Measurements from ENCODE around the gene PSMB7. TPM values are rescaled to one million over a fixed set of nuclear protein-coding genes. Genes with fewer than 3 reads are reported as not detected.

The PSMB7 gene
- total and polyA plus RNA-seq, 2 of the 8 experiments (the other 6 are each of a cell fraction or from before 2014, with no cell fraction given): 222 to 357 TPM

DNA sequence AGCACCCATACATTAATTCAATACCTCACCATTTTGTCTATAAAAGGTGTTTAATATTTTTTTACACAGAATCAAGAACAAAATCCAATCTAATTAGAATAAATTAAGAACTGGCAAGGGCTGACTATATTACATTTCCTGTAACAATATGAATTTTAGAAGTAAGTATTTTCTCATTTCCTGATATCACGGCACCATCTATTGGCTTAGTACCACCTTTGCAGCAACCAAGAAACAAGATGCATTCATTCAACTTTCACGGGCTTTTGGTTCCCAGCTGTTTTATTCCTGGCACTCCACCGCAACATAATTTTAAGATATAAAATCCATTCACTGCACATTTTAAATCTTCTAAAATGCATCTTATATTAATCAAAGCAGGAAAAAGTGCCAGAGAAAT lies 20.6 kb downstream of the PSMB7 start:
- no peak overlapping the region for H3K9ac ChIP-seq (replicated peaks in 1 of 4; ENCODE audit: extremely low read depth in 1 of 4, low read depth in 3 of 4, low read length in 3 of 4)
- no peak for DNase-seq (ENCODE audit: low read depth in 1 of 2, low spot score in 2 of 2)
- no peak overlapping the region for H2AK5ac ChIP-seq (ENCODE audit: low read depth, low read length)
- peaks cover 8 to 91% of the 10 kb centered on the region in 2 experiments for H3K79me2 ChIP-seq (ENCODE audit: control insufficient read depth in 1 of 2, insufficient read depth in 2 of 2, low read length in 2 of 2)
- no peak overlapping the region for H2BK120ac ChIP-seq (replicated peaks; ENCODE audit: low read depth, low read length)
- no peak overlapping the region for H4K8ac ChIP-seq (ENCODE audit: extremely low read depth, insufficient read depth, low read length)
- no peak overlapping the region for H3K4me2 ChIP-seq (ENCODE audit: insufficient read depth in 1 of 2, low read depth in 2 of 2, low read length in 2 of 2)
- H4K91ac ChIP-seq (replicated peaks; ENCODE audit: insufficient read length, low read length): no peak overlapping the region
- H4K20me1 ChIP-seq (replicated peaks in 1 of 2; ENCODE audit: control insufficient read depth in 1 of 2, insufficient read depth in 2 of 2, low read length in 2 of 2): peaks cover 11 to 14% of the 10 kb centered on the region in 2 experiments
- H2BK20ac ChIP-seq (ENCODE audit: low read length): no peak overlapping the region
- H2BK15ac ChIP-seq (ENCODE audit: low read length): no peak overlapping the region
- H3K36me3 ChIP-seq (ENCODE audit: control insufficient read depth in 2 of 4, insufficient read depth in 4 of 4, low read length in 3 of 4): peaks cover 0 to 3% (median under 1%) of the 10 kb centered on the region in 4 experiments; a peak in 1 of 8 replicates
- no peak overlapping the region for H3K4me3 ChIP-seq (ENCODE audit: extremely low read depth in 1 of 4, insufficient read depth in 2 of 4, low read depth in 3 of 4, low read length in 4 of 4)
- H3K27me3 ChIP-seq (replicated peaks in 1 of 4; ENCODE audit: control insufficient read depth in 3 of 4, extremely low read depth in 1 of 4, insufficient read depth in 3 of 4, low read length in 3 of 4): no peaks in the 10 kb centered on the region
- POLR2A ChIA-PET (ENCODE audit: partially characterized antibody): interaction anchor here (1.0 to 1.2 kb wide), 3 partner anchors 11 to 30 kb away, joined by 3 to 5 read pairs (median 4); no protein-coding TSS in a partner anchor
- no peak overlapping the region for H3K56ac ChIP-seq (replicated peaks; ENCODE audit: insufficient read length, low read depth, low read length)
- H2AFZ ChIP-seq (ENCODE audit: low read length): no peak overlapping the region
- H2BK5ac ChIP-seq (ENCODE audit: low read depth, low read length): no peak overlapping the region
- no peaks in the 10 kb centered on the region for H3K9me3 ChIP-seq (ENCODE audit: insufficient read depth in 2 of 2, low read depth in 1 of 2, low read length in 1 of 2)
- H3K4ac ChIP-seq (replicated peaks; ENCODE audit: insufficient read length, low read depth, low read length): no peak overlapping the region
- 93% methylated on average over 3 of the region's 3 CpGs; no CpG with 5 or more reads in 1 of the 2 experiments for WGBS, 2 experiments (ENCODE audit: extremely low coverage in 1 of 2, insufficient coverage in 1 of 2, insufficient read length in 1 of 2, insufficient replicate concordance in 2 of 2, low coverage in 1 of 2, low lambda C conversion rate in 2 of 2, missing lambda C conversion rate in 1 of 2)
- no peaks in the 10 kb centered on the region for H3K23me2 ChIP-seq (ENCODE audit: low read depth, low read length)
- FAIRE-seq: no peak
- H2BK12ac ChIP-seq (ENCODE audit: low read depth, low read length): no peak overlapping the region
- peak; percentile 24 to 35; a peak in 3 of 4 replicates for TF ChIP-seq RAD21 (IDR thresholded peaks at IDR 0.05 in 1 of 2, conservative IDR thresholded peaks at IDR 0.05 in 1 of 2; ENCODE audit: low read depth in 2 of 2, low read length in 2 of 2)
- no peak for TF ChIP-seq CREB1 (IDR thresholded peaks at IDR 0.05)
- peaks cover 10% of the 10 kb centered on the region for H3K79me1 ChIP-seq (ENCODE audit: low read depth, low read length)
- no peak overlapping the region for H3K23ac ChIP-seq (ENCODE audit: insufficient read length)
- no peak overlapping the region for H3K14ac ChIP-seq (ENCODE audit: insufficient read length)
- no peak overlapping the region for H3K27ac ChIP-seq (ENCODE audit: low read depth, low read length)
- peaks cover 6 to 16% (median 13%) of the 10 kb centered on the region in 4 experiments for H3K4me1 ChIP-seq (replicated peaks in 1 of 4; ENCODE audit: control insufficient read depth in 3 of 4, insufficient read depth in 4 of 4, low read length in 3 of 4)
- no peak overlapping the region for H4K5ac ChIP-seq (ENCODE audit: insufficient read length, low read depth, low read length)
- H3K18ac ChIP-seq (ENCODE audit: extremely low read depth, low read length): no peak overlapping the region
- CTCF ChIA-PET (ENCODE audit: partially characterized antibody): interaction anchor here (0.8 to 21.3 kb wide), 7 partner anchors 15 to 434 kb away, joined by 3 to 330 read pairs (median 5); partner anchors contain the start of gene PSMB7

All from H1 (cell line).